Measurements from ENCODE around the gene PRXL2B. TPM values are rescaled to one million over a fixed set of nuclear protein-coding genes. Genes with fewer than 3 reads are reported as not detected.

The PRXL2B gene, protein sequence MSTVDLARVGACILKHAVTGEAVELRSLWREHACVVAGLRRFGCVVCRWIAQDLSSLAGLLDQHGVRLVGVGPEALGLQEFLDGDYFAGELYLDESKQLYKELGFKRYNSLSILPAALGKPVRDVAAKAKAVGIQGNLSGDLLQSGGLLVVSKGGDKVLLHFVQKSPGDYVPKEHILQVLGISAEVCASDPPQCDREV
- total RNA-seq, result 10 to 100 TPM in 2 of 4 donors, 1 to 10 TPM in 1, under 1 TPM in 1; 0.51 to 20.5 (median 13.2) TPM

DNA sequence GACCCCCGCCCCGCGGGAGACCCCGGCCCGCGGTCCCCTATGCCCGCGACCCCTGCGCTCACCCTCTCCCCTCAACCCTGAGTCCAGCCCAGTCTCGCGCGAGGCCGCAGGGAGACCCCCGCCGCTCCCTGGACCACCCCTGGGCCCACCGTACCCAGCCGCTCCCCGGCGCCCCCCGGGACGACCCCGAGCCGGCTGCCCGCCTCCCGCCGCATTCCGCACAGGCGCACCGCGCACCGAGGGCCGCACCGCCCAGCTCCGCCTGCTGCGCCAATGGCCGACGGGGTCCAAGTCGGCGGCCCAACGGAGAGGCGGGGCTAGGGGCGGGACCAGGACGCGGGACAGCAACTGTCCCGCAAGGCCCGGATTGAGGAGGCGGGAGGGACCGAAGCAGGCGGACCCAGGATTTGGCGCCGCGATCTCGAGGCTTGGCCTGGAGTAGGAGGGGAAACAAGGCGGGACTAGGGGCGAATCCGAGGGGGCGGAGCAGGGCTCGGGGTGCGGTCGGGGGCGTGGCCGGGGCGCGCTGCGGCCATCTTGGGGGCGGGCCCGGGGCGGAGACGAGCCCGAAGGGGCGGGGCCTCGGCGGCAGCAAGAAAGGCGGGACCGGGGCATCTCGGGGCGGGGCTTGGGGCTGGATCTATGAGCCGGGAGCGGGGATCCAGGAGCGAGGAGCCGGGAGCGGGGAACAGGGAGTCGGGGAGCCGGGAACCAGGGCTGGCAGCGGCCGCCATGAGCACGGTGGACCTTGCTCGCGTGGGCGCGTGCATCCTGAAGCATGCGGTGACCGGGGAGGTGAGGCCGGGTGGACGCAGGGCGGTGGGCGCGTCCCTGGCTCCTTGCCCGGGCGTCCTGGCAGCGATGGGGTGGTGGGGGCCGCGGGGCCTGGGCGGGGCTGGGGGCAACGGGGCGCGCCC, at the start of gene PRXL2B:
Gene PRXL2B (plus strand): TSS at position 624 of the 917 bp plus-strand sequence. CDS start 109 bp downstream, at position 733.
- TF ChIP-seq POLR2A (IDR thresholded peaks at IDR 0.05), result peak; percentile 94 to 95
- TF ChIP-seq, protein P1, sequence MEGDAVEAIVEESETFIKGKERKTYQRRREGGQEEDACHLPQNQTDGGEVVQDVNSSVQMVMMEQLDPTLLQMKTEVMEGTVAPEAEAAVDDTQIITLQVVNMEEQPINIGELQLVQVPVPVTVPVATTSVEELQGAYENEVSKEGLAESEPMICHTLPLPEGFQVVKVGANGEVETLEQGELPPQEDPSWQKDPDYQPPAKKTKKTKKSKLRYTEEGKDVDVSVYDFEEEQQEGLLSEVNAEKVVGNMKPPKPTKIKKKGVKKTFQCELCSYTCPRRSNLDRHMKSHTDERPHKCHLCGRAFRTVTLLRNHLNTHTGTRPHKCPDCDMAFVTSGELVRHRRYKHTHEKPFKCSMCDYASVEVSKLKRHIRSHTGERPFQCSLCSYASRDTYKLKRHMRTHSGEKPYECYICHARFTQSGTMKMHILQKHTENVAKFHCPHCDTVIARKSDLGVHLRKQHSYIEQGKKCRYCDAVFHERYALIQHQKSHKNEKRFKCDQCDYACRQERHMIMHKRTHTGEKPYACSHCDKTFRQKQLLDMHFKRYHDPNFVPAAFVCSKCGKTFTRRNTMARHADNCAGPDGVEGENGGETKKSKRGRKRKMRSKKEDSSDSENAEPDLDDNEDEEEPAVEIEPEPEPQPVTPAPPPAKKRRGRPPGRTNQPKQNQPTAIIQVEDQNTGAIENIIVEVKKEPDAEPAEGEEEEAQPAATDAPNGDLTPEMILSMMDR (IDR thresholded peaks at IDR 0.05), result peak in 2 of 4 experiments; percentile 12 to 22
- H3K27ac ChIP-seq, result peak within 1 kb of the TSS; percentile 95 to 98
- no peaks in the 10 kb centered on the region for H3K27me3 ChIP-seq
- peak; percentile 99 for DNase-seq
- peaks cover 0 to 4% of the 10 kb centered on the region in 2 donors for H3K4me1 ChIP-seq
- H3K9me3 ChIP-seq, result no peaks in the 10 kb centered on the region
- peak within 1 kb of the TSS; percentile 70 to 90 for H3K4me3 ChIP-seq
- intact Hi-C loops (cut with DNase I; ENCODE audit: low total_unique reads), result loop anchor here (10.0 kb wide), 1 partner anchor 1058 kb away; no protein-coding TSS in a partner anchor
- H3K36me3 ChIP-seq, result no peaks in the 10 kb centered on the region

DNA sequence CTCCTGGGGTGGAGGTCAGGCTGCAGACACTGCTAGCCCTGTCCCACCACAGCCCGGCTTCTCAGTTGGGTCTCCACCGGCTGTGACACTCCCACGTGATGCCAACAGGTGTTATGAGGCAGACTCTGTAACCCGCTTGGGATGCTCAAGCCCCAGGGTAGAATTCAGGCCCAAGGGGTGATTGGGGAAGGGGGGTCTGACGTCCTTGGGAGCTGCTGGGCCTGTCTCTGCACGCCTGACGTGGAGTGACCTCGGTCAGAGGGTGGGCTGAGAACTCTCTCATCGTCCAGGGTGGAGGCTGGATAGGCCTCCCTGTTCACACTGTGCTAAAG, 48.8 kb upstream of the PRXL2B start:
- no peak for DNase-seq
- Histone ChIP-seq H3K27me3 (peaks cover under 1 to 15% of the 10 kb centered on the region in 2 donors), H3K27ac (no peak overlapping the region), H3K36me3 (no peaks in the 10 kb centered on the region), H3K9me3 (no peaks in the 10 kb centered on the region), H3K4me1 (peaks cover 0 to 5% of the 10 kb centered on the region in 2 donors), H3K4me3 (no peak overlapping the region)
- TF ChIP-seq, protein P1 (IDR thresholded peaks at IDR 0.05), result no peak
- TF ChIP-seq POLR2A (IDR thresholded peaks at IDR 0.05), result no peak
- intact Hi-C loops (cut with DNase I; ENCODE audit: low total_unique reads), result no loop called here

DNA sequence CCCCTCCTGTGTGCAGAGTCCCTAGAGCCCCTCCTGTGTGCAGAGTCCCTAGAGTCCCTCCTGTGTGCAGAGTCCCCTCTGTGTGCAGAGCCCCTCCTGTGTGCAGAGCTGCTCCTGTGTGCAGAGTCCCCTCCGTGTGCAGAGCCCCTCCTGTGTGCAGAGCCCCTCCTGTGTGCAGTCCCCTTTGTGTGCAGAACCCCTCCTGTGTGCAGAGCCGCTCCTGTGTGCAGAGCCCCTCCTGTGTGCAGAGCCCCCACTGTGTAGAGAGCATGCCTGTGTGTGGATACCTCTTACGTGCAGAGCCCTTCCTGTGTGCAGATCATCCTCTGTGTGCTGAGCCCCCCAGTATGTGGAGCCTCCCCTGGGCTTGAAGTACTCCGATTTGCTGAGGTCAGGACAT, 48.2 kb upstream of the PRXL2B start:
- peaks cover 0 to 5% of the 10 kb centered on the region in 2 donors for H3K4me1 ChIP-seq
- H3K4me3 ChIP-seq, result no peak overlapping the region
- TF ChIP-seq POLR2A (IDR thresholded peaks at IDR 0.05), result no peak
- TF ChIP-seq, protein P1 (IDR thresholded peaks at IDR 0.05), result no peak
- no peak for DNase-seq
- H3K27ac ChIP-seq, result no peak overlapping the region
- H3K27me3 ChIP-seq, result peaks cover 0 to 9% of the 10 kb centered on the region in 2 donors
- H3K9me3 ChIP-seq, result no peaks in the 10 kb centered on the region
- intact Hi-C loops (cut with DNase I; ENCODE audit: low total_unique reads), result no loop called here
- H3K36me3 ChIP-seq, result no peaks in the 10 kb centered on the region

DNA sequence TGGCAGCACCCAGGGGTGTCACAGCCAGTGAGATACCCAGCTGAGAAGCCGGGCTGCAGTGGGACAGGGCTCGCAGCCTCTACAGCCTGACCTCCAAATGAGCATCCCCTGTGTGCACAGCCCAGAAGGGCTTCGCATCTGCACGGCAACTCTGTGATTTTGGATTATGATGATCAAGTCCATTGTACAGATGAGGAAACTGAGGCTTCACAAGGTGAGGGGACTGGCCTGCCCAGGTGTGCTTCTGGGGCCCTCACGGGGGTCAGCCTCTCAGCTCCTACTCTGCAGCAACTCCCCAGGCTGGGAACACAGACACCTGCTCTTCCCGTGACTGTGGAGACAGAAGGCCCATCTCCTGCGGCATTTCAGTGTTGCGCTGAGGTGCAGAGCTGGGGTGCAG, 47.7 kb upstream of the PRXL2B start:
- Histone ChIP-seq H3K27me3 (peaks cover 0 to 7% of the 10 kb centered on the region in 2 donors), H3K4me3 (no peak overlapping the region), H3K36me3 (no peaks in the 10 kb centered on the region), H3K4me1 (peaks cover 0 to 5% of the 10 kb centered on the region in 2 donors), H3K27ac (no peak overlapping the region), H3K9me3 (no peaks in the 10 kb centered on the region)
- intact Hi-C loops (cut with DNase I; ENCODE audit: low total_unique reads), result no loop called here
- no peak for DNase-seq
- no peak for TF ChIP-seq POLR2A (IDR thresholded peaks at IDR 0.05)
- TF ChIP-seq, protein P1 (IDR thresholded peaks at IDR 0.05), result no peak
